Right lobe of liver (tissue), 6 donors: ENCODE results near the gene COG3. TPM values are rescaled to one million over a fixed set of nuclear protein-coding genes. Genes with fewer than 3 reads are reported as not detected.

Experiments used
- ATAC-seq, 4 donors: fragments of 200-7000 bp; cut with Tn5 transposase; one replicate each; pipeline ENCODE4 v1.9.1; 2020; ENCODE audit warnings: mild to moderate bottlenecking in 4 of 4, moderate library complexity in 4 of 4
- DNase-seq, 3 donors: peaks; one replicate each; pipeline ENCODE4 v3.0.0-alpha.2; 2020
- H3K27ac ChIP-seq, 3 donors: fragments of 200-600 bp; one replicate each; pipeline ENCODE4 v1.8.0; 2022
- H3K27me3 ChIP-seq, 2 donors: fragments of 200-600 bp; one replicate each; pipeline ENCODE4 v1.8.0; 2022
- H3K36me3 ChIP-seq, 4 donors: fragments of 200-600 bp; sonication (generic) in 1 of 4; one replicate each; pipeline versions ENCODE4 v1.5.1 to v1.8.0; 2017 to 2022; ENCODE audit warnings: control low read depth in 1 of 4
- H3K4me1 ChIP-seq, 4 donors: fragments of 200-600 bp; sonication (generic) in 1 of 4; one replicate each; pipeline versions ENCODE4 v1.5.1 to v1.8.0; 2017 to 2022; ENCODE audit warnings: control low read depth in 1 of 4
- H3K4me3 ChIP-seq, 3 donors: fragments of 200-600 bp; one replicate each; pipeline ENCODE4 v1.8.0; 2022
- H3K9me3 ChIP-seq, 4 donors: fragments of 200-600 bp; sonication (generic) in 1 of 4; one replicate each; pipeline versions ENCODE4 v1.5.1 to v1.8.0; 2017 to 2022; ENCODE audit warnings: control low read depth in 1 of 4
- CTCF ChIP-seq, 4 donors: fragments of 200-600 bp in 3 of 4; fragments of 450-650 bp in 1 of 4; IDR thresholded peaks; one replicate each; pipeline versions ENCODE4 v1.5.1 to v1.8.0; 2016 to 2022; ENCODE audit warnings: antibody characterized with exemption in 4 of 4, mild to moderate bottlenecking in 2 of 4
- POLR2A ChIP-seq: fragments of 450-650 bp; IDR thresholded peaks from one replicate; pipeline ENCODE4 v1.6.1; 2017; ENCODE audit warnings: antibody characterized with exemption, mild to moderate bottlenecking
- WGBS: methylation state at CpG from one replicate; pipeline ENCODE4 v1.1.6; 2018; ENCODE audit warnings: low coverage, low lambda C conversion rate; ENCODE audit not compliant: insufficient coverage; ENCODE audit errors: missing lambda C conversion rate; 5-methylcytosine and 5-hydroxymethylcytosine counted together
- intact Hi-C, 2 donors: fragments of 100-400 bp; cut with DNase I; formaldehyde crosslinking; loops; one replicate each; pipeline versions ENCODE4 v1.11.2 to v1.14.1; 2022
- total RNA-seq, 6 experiments: library from RNA; depleted of rRNA in 2 of 6; stranded (reverse); fragments of >200 nt in 2 of 6; fragmentation: NEBNext Ultra II Directional in 3 of 6; extraction: Animal tissue kit (Norgen Biotek cat#: 25700) in 3 of 6; gene quantifications; one replicate each; pipeline versions ENCODE4 v1.1.0 to v1.2.4, GENCODE V29; 2016 to 2023
- donor health status: DM: no; HTN: yes; CAD: no.
- donor health status: DM: no; HTN: no; CAD: no.
- donor health status: DM: no; HTN: no; CAD: no.
- donor health status: DM: no; HTN: yes; CAD: no.
- donor health status: DM: no; HTN: yes; CAD: no.

COG3 gene
- total RNA-seq, 6 experiments from 2014 or later = 18.9 to 66.3 (median 36.8) TPM

GRCh38 chr13:45506811-45507210 lies 42.1 kb downstream of the COG3 start:
- DNase-seq (no peak), ATAC-seq (peak in 1 of 4 donors; percentile 27)
- Histone ChIP-seq H3K9me3 (no peaks in the 10 kb centered on the region), H3K27me3 (no peaks in the 10 kb centered on the region), H3K4me1 (peaks cover 0 to 6% (median 2%) of the 10 kb centered on the region in 4 donors), H3K27ac (no peak overlapping the region), H3K4me3 (no peak overlapping the region), H3K36me3 (peaks cover 0 to 83% (median 36%) of the 10 kb centered on the region in 4 donors)
- intact Hi-C loops = no loop called here
- no peak for TF ChIP-seq CTCF (IDR thresholded peaks at IDR 0.05)
- TF ChIP-seq POLR2A = no peak
- WGBS = 86% methylated on average over 6 of the region's 6 CpGs

GRCh38 chr13:45508776-45509175 lies 44.0 kb downstream of the COG3 start:
- 75% methylated on average over 3 of the region's 7 CpGs for WGBS
- Histone ChIP-seq H3K27ac (no peak overlapping the region), H3K36me3 (peaks cover 0 to 91% (median 33%) of the 10 kb centered on the region in 4 donors), H3K4me1 (no peaks in the 10 kb centered on the region), H3K9me3 (no peaks in the 10 kb centered on the region), H3K4me3 (no peak overlapping the region), H3K27me3 (no peaks in the 10 kb centered on the region)
- TF ChIP-seq CTCF (IDR thresholded peaks at IDR 0.05) (no peak), POLR2A (no peak)
- DNase-seq = no peak
- ATAC-seq = no peak
- intact Hi-C loops = no loop called here

GRCh38 chr13:45510672-45511071 lies 45.9 kb downstream of the COG3 start:
- 97% methylated on average over 3 of the region's 3 CpGs for WGBS
- Histone ChIP-seq H3K4me1 (no peaks in the 10 kb centered on the region), H3K4me3 (no peak overlapping the region), H3K36me3 (peaks cover 0 to 90% (median 32%) of the 10 kb centered on the region in 4 donors), H3K27ac (no peak overlapping the region), H3K27me3 (no peaks in the 10 kb centered on the region), H3K9me3 (no peaks in the 10 kb centered on the region)
- TF ChIP-seq CTCF (IDR thresholded peaks at IDR 0.05) (no peak), POLR2A (no peak)
- ATAC-seq (no peak), DNase-seq (no peak)
- intact Hi-C loops = no loop called here

GRCh38 chr13:45511310-45512097 lies 46.8 kb downstream of the COG3 start:
- TF ChIP-seq CTCF (IDR thresholded peaks at IDR 0.05) = peak; percentile 80 to 92 (median 92)
- no peak for TF ChIP-seq POLR2A
- 59% methylated on average over 3 of the region's 3 CpGs for WGBS
- ATAC-seq (peak; percentile 84 to 95 (median 89)), DNase-seq (no peak)
- H3K27me3 ChIP-seq = no peaks in the 10 kb centered on the region
- intact Hi-C loops = no loop called here
- no peaks in the 10 kb centered on the region for H3K4me1 ChIP-seq
- no peak overlapping the region for H3K4me3 ChIP-seq
- H3K9me3 ChIP-seq = no peaks in the 10 kb centered on the region
- peaks cover 4 to 90% (median 35%) of the 10 kb centered on the region in 4 donors for H3K36me3 ChIP-seq
- H3K27ac ChIP-seq = no peak overlapping the region
